ENCODE results near the gene ATP8B4. TPM values are rescaled to one million over a fixed set of nuclear protein-coding genes. Genes with fewer than 3 reads are reported as not detected.

Gene ATP8B4
- total and polyA plus RNA-seq, 12 donors: 0.39 to 5.3 (median 1.6) TPM

GRCh38 chr15:50127255-50127777 is 8.3 kb upstream of the ATP8B4 start:
- no peak for TF ChIP-seq CTCF (IDR thresholded peaks at IDR 0.05)
- intact Hi-C loops (cut with DNase I): no loop called here
- WGBS, 2 donors: 93 to 95% methylated on average over 4 of the region's 4 CpGs
- H3K36me3 ChIP-seq: no peaks in the 10 kb centered on the region
- H3K27ac ChIP-seq: no peak overlapping the region
- no peak for ATAC-seq
- no peak overlapping the region for H3K4me3 ChIP-seq
- peaks cover 0 to 16% (median 0%) of the 10 kb centered on the region in 11 donors for H3K9me3 ChIP-seq
- DNase-seq: no peak
- H3K27me3 ChIP-seq: peaks cover 0 to 3% (median 0%) of the 10 kb centered on the region in 7 donors
- H3K4me1 ChIP-seq: peaks cover 0 to 11% (median 0%) of the 10 kb centered on the region in 9 donors

GRCh38 chr15:50126072-50126471 is 7.0 kb upstream of the ATP8B4 start:
- intact Hi-C loops (cut with DNase I): no loop called here
- TF ChIP-seq CTCF (IDR thresholded peaks at IDR 0.05): no peak
- Histone ChIP-seq H3K27me3 (peaks cover 0 to 3% (median 0%) of the 10 kb centered on the region in 7 donors), H3K4me3 (no peak overlapping the region), H3K36me3 (no peaks in the 10 kb centered on the region), H3K27ac (no peak overlapping the region), H3K4me1 (peaks cover 0 to 11% (median 0%) of the 10 kb centered on the region in 9 donors), H3K9me3 (peaks cover 0 to 16% (median 0%) of the 10 kb centered on the region in 11 donors)
- 83 to 84% methylated on average over 4 of the region's 4 CpGs for WGBS, 2 donors
- DNase-seq: no peak
- no peak for ATAC-seq

- Histone ChIP-seq H3K9me3 (peaks cover 0 to 16% (median 0%) of the 10 kb centered on the region in 11 donors), H3K4me3 (no peak overlapping the region), H3K27me3 (peaks cover 0 to 3% (median 0%) of the 10 kb centered on the region in 7 donors), H3K4me1 (peaks cover 0 to 15% (median 0%) of the 10 kb centered on the region in 9 donors), H3K36me3 (no peaks in the 10 kb centered on the region), H3K27ac (no peak overlapping the region)
- TF ChIP-seq CTCF (IDR thresholded peaks at IDR 0.05): no peak
- intact Hi-C loops (cut with DNase I): no loop called here
- ATAC-seq: no peak
- DNase-seq: no peak
These were observed 5.6 kb upstream of the ATP8B4 start for GRCh38 chr15:50124631-50125030.

GRCh38 chr15:50123861-50124557 is 5.0 kb upstream of the ATP8B4 start:
- Histone ChIP-seq H3K9me3 (peaks cover 0 to 16% (median 0%) of the 10 kb centered on the region in 11 donors), H3K27ac (no peak overlapping the region), H3K4me3 (no peak overlapping the region), H3K4me1 (peaks cover 0 to 17% (median 0%) of the 10 kb centered on the region in 9 donors), H3K27me3 (peaks cover 0 to 3% (median 0%) of the 10 kb centered on the region in 7 donors), H3K36me3 (no peaks in the 10 kb centered on the region)
- TF ChIP-seq CTCF (IDR thresholded peaks at IDR 0.05): no peak
- WGBS, 2 donors: 80 to 82% methylated on average over 4 of the region's 4 CpGs
- ATAC-seq: no peak
- DNase-seq: no peak
- intact Hi-C loops (cut with DNase I): no loop called here
